NCI-H1092 treated with DMSO at 0.1 percent for 48 hours (cell line): Measurements from ENCODE around the gene PRPF31.
A peak's percentile ranks its signal among the peaks of the same experiment; 100 is the strongest.

Experiments used
- DNase-seq: peaks from one replicate; lab custom pipeline; 2025; lab: John Stamatoyannopoulos, UW

PRPF31 gene

DNA sequence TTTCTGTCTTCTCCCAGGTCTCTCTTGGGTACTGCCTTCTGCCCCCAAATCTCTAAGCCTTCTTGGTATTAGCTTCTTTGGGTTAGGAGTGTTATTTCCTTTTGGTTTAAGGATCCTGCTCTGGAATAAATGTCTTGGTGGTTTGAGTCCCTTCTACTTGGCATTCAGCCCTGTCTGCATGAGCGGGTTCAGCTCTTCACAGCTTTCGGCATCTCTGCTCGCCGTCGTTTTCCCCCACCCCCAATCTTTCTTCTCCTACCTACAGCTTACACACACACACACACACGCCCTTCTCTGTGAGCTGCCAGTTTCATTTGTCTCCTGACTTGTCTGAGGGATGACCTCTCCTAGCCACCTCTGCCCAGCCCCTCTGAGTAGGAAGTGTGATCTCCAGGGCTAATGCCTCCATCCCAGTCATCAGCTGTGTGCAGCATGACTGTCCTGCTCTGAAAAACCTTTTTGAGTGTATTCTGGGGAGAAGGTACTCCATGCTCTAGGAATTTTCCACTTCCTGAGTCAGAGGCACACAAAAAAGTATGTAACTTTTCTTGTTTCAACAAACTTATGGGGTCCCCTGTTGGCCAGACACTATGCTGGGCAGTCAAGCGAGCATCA is 26.7 kb downstream of the PRPF31 start:
- no peak for DNase-seq

DNA sequence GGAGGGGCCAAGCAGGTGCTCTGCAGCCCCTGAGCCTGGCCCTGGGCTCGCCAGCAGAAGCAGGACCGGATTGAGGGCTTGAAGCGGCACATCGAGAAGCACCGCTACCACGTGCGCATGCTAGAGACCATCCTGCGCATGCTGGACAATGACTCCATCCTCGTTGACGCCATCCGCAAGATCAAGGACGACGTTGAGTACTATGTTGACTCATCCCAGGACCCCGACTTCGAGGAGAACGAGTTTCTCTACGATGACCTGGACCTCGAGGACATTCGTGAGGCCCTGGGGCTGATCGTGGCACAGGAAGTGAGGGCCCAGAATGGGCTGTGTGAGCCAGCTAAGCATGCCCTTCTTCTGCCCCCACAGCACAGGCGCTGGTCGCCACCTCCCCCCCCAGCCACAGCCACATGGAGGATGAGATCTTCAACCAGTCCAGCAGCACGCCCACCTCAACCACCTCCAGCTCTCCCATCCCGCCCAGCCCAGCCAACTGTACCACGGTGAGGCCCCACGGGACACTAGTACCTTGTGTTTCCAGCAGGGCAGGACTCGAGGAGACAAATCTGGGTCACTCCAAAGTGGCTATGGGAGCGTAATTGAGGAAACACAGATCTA is 30.1 kb downstream of the PRPF31 start:
- DNase-seq = no peak

DNA sequence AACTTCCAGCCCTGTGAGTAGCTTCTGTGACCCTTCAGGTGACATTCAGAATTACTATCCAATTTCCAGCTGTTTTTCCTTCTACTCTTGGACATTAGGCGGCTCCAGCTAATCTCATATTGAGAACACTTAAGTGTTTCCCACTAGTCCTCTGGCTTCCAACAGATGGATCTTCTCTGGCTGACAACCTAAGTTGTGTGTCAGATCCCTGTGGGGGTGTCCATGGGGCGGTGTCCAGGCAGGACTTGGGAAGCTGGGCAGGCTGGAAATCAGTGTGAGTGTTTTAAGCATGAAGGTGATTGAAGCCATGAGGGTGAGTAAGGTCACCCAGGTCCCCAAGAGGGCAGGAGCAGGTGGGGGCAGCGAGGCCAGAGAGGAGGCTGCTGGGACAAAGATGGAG is 32.1 kb downstream of the PRPF31 start:
- DNase-seq = no peak

DNA sequence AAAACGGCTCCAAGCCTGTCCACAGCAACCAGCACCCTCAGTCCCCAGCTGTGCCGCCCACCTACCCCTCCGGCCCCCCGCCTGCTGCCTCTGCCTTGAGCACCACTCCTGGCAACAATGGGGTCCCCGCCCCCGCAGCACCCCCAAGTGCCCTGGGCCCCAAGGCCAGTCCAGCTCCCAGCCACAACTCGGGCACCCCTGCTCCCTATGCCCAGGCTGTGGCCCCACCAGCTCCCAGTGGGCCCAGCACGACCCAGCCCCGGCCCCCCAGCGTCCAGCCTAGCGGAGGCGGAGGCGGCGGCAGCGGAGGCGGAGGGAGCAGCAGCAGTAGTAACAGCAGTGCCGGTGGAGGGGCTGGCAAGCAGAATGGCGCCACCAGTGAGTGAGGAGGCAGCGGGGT is 32.6 kb downstream of the PRPF31 start:
- no peak for DNase-seq

DNA sequence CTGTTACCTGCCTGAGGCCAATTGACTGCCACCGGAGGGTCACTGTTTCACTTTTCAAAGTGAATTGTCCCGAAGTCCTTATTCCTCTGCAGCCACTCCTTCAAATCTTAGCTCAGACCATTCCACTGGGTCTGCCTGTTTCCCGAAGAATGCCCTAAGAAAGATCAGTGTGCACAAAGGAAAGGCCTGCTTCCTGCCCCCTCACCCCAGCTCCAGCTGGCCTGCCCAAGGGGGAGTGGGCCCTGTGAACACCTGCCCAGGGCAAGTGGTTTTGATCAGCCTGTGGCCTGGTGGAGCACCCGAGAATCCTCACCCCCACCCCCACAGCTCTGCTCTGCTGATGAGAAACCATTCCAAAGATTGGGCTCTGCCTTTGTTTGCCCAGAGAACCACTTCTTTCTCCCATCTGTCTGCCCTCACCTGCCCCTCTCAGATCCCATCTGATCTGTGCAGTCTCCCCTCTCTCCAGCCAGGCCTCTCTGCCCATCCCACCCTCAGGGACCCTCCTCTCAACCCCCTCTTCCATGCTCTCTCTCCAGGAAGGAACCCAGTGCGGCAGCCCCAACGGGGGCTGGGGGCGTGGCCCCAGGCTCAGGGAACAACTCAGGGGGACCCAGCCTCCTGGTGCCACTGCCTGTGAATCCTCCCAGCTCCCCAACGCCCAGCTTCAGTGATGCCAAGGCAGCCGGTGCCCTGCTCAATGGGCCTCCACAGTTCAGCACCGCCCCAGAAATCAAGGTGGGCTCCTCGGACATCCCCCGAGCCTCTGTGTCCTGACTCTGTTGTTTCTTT is 33.7 kb downstream of the PRPF31 start:
- no peak for DNase-seq

DNA sequence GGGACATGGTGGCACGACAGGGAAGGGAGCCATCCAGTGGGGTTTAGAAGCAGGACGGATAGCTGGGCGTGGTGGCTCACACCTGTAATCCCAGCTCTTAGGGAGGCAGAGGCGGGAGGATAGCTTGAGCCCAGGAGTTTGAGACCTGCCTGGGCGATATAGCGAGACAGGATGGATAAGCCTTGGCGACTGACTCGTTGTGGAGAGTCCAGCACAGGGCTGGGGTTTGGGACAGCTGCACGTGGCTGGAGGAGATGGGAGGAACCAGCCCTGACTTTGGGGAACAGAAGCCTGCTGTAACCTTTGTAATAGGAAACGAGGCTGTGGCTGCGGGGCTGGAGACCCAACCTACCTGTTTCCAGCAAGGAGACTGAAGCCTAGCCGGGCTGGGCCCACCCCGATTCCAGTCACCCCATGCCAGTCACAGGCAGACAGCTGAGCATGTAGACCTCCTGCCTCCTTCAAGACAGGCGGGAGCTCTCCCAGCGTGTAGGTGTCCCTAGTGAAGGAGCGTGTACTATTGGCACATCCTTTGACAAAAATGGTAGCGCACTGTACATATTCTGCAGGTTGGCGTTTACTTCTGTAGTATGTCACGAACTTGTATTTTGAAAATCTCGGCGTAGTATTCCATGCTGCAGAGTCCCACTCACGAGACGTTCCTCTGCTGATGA is 35.9 kb downstream of the PRPF31 start:
- no peak for DNase-seq

DNA sequence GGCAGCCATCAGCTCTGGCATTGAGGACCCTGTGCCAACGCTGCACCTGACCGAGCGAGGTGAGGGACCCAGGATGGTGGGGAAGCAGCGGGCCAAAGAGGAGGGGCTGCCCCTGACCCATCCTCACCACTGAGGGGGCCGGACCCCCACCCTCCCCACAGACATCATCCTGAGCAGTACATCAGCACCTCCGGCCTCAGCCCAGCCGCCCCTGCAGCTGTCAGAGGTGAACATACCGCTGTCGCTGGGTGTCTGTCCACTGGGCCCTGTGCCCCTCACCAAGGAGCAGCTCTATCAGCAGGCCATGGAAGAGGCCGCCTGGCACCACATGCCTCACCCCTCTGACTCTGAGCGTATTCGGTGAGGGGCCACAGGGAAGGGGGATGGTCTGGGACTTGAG is 36.7 kb downstream of the PRPF31 start:
- no peak for DNase-seq

DNA sequence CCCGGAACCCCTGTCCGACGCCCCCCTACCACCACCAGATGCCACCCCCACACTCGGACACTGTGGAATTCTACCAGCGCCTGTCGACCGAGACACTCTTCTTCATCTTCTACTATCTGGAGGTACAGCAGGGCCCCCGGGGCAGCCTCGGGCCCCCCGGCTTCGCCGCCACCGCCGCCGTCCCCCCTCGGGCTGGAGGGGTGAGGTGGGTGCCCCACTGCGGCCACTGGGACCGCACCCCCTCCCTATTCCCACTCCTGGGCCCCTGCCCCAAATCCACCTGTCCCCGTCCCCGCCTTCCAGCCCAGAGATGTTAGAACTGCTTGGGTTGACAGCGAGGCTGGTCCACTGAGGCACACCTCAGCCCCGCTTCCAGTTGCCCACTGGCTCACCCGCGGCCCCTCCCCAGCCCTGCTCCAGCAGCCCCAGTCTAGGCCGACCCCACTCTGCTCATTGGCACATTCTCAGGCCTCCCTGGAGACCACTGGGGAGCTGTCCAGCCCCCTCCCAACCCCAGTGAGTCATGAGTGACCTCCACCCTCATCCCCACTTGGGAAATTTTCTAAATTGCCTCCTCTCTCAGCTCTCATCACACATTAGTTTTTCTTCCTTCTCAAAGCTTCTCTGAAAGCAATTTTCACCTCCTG is 37.4 kb downstream of the PRPF31 start:
- DNase-seq = no peak

DNA sequence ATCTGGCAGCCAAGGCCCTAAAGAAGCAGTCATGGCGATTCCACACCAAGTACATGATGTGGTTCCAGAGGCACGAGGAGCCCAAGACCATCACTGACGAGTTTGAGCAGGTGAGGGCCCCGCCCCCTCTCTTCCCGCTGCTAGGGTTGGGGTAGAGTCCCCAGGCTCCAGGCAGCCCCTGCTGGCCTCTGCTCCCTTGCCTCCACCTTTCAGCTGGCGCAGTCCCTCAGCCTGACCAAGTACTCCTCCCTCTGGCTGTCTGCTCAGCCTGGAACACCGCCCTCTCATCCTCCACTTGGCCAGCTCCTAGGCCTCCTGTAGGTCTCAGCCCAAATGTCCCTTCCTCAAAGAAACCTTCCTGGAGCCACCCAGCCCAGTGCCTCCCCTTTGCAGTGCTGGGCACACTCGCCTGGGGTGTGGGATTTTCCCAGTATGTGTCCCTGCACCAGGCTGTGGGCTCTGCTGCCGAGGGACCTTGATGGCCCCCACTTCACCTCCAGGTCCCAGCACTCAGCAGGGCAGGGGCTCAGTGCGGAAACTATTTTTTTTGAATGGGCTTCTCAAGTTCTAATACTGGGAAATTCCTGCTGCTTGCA is 38.3 kb downstream of the PRPF31 start:
- no peak for DNase-seq

DNA sequence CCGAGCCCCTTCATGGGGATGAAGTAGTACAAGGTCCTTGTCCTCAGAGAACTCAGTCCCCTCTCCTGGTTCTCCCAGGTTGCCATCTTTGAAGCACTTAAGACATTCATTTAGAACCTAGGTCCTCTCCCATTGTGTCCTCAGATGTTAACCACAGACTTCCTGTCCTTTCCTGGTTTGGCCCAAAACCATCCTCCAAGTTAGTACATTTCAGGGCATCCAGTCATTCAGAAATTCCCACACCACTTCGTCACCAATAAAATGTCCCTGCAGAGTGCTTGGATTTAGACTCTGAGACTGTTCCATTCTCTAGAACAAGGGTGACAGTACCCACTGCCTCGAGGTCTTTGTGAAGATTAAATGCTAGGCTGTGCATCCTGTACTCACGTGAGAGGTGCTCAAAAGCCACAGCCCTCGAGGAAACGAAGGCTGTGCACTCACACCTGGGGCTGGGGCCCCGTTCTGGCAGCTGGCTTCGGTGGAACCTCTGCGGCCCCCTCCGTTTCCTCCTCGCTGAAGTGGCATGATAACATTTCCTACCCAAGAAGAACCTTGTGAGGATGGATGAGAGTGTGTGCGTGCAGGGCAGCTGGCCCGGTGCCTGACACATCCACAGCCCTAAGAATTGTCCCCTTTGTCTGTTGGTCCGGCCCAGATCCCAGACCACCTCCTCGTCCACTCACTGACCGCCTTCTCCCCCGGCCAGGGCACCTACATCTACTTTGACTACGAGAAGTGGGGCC is 39.2 kb downstream of the PRPF31 start:
- no peak for DNase-seq

DNA sequence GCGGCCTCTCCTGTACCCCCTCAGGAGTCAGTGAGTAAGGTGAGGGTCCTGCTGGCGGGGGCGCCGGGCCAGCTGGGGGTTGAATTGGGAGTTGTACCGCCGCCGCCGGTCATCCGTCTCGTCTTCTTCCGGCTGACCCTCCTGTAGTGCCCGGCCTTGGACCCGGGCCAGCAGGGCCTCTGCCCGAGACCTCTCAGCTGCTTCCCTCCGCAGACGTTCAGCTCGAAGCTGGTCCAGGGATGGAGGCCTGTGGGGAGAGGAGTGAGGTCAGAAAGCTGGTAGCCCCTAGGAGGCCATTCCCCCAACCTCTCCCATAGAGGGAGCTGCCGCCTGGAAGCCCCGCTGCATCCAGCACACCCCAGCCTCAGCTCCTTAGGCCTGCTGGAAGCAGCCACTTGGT is 40.1 kb downstream of the PRPF31 start:
- DNase-seq = no peak

DNA sequence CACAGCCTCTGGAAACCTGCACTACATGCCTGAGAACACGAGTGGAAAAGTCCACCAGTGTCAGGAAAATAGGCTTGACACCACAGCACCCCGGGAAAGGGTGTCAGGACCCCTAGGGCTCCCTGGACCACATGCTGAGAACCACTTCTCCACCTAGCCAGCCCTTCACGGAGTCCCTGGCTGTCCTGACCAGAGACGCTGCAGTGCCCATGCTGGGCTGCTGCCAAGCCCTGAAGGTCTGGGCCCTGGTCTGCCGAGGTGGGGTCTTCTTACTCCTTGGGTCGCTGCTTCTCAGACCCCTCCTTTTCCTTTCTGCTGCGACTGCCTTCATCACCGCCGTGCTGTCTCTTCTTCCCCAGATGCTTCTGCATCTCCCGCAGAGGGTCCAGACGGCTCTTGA is 40.9 kb downstream of the PRPF31 start:
- DNase-seq = no peak

DNA sequence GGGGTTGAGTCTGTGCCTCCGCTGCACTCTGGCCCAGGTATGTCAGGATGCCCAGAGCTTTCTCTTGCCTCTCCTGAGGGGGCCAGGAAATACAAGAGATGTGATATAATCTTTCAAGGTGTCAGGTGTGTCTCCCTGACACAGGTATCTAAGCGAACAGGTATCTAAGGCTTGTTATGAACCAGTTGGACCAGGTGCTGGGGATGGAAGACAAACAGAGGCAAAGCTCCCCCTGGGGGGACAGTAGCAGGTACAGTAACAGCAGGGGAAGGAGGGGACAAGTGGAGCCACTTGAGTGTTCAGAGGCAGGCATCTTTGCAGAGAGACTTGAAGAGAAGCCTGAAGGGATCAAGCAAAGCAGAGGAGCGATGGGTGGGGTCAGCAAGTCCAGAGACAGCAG is 41.4 kb downstream of the PRPF31 start:
- DNase-seq = no peak

DNA sequence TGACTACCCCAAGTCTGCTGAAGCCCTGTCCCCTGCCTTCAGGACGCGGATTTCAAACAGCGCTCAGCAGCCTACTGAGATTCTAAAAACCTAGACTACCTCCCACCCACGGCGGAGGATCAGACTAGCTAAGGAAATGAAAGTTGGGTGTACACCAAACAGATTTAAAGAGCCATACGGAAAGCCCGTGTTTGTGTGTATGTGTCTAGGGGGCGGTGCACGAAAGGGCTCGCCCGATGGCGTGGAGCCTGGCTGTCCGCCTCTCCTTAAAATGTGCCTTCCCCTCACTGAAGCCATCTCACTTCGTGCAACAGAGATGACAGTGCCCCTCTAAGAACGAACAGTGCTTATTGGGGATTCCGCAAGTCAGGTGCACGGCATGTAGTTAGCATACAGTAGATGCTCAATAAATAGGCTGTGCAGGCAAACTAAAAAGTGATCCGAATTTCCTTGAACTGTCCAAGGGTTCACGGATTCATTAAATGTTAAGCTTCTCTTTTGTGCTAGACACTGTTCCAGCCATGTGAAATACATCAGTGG is 43.3 kb downstream of the PRPF31 start:
- DNase-seq = no peak

DNA sequence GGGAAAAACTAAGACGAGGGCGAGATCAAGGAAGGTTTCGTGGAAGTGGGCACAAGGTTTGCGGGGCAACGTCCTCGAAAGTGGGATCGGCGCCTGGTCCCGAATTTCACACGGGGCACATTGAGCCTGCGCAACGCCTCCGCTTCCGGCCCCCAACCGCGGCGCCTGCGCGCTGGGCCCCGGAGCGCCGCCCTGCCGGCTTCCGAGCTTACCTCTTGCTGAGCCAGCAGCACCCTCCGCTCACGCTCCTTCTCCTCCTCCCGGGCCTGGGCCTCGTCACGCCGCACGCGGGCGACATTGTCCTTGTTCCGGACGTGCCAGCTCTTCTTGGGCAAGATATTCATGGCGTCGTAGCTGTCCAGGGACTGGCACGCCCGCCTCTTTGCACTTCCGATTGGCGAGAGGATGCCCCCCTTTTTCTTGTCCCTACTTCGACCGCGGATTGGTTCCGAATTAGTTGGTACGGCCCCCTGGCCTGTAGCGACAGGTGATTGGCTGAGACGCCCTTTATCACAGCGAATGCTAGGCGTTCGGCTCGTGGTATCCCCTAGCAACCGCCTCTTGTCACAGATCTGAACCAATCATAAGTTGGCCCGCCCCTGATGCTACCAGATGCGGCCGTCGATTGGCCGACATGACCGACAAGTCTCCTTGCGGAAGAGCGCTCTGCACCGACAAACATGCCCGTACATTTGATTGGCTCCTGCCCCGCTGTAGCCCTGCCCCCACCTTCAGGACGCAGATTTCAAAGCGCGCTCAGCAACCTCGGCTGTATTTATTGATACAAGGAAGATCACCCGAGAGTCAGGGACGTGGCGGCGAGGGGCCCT is 44.0 kb downstream of the PRPF31 start, which contains the start of gene LENG1:
TSS of gene LENG1 (minus strand) at position 370 of the 830 bp plus-strand sequence. CDS start at position 344, 26 bp downstream.
- peak; percentile 98 for DNase-seq

DNA sequence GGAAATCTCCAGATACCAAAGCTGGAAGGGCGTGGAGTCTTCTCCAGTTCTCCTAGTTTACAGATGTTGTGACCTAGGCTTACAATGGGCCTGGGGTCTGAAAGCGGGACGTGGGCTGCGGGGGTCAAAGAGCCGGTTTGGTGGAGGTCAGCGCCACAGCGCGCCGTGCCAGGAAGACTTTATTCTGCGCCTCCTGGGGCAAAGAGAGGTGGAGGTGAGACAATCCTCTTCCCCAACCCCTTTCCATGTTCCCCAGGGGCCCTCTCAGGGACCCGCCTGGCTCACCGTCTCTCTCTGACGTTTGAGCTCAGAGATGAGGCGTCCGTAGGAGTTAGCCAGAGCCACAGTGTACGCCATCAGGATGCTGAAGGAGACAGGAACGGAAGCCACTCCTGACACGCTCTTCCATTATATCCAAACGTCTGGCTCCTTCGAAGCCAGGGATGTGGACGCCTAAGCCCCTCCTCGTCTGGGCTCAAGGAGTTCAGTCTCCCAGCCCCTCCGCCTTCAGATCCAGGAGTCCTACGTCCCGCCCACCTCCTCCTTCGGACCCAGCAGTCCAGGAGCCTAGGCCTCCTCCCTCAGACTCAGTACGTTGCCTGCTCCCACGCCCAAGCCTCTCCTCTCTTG is 44.7 kb downstream of the PRPF31 start:
- DNase-seq = no peak

DNA sequence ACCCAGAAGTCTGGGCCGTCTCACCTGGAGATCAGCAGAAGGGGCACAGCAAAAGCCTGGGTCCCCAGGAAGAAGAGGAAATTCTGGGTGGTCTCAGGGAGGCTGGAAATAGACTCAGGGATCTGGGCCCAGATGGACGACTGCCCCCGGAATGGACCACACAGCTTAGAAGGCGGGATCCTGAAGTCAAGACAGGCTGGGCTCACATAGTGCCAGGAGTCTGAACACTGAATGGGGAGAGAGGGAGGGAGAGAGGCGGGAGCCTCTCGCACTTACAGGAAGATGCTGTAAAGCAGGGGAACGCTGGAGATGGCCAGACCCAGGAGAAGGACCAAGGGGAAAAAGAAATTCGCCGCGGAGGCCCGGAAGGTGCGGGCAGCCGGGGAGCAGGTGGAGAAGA is 45.3 kb downstream of the PRPF31 start:
- DNase-seq = no peak

DNA sequence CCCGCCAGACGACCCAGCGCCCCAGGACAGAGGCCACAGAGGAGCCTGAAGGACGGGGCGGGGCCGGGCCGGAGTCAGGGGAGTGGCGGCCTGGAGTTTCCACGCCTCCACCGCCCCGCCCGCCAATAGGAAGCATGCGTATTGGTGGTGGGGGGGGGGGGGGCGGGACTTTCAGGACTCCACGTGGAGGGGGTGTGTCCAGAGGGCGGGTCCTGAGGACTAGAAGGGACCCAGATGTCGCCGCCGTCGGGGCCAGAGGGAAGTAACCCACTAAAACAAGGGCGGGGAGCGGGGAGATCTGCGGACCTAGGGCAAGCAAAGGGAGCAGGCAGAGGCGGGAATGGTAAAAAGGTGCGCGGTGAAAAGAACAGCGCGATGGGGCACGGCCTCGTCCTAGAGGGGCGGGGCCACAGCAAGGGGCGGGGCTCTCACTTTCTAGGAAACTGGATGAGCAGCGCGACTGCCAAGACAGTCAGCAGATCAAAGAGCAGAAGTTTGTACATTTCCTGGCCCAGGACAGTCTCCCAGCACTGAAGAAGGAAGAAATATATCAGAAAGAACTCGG is 46.8 kb downstream of the PRPF31 start:
- no peak for DNase-seq

DNA sequence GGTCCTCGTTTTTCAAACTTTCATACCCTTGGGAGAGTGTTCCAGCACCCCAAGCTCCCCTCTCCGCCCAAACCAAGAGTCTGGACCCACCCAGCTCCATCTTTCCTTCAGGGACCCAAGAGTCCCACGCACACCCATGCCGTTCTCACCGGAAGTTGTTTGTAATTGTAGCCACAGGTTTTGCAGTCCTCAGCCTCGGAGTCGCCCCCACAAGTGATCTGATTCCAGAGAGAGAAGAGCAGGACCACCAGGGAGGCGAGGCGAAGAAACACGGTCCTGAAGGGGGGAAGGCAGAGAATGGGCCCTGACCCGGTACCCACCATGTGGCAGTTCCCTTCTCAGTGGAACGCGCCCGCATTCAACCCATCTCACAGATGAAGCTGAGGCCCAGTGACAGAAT is 47.3 kb downstream of the PRPF31 start:
- DNase-seq = no peak
